ENCODE data around the gene FH.

GRCh38 chr1:241485145-241485544 lies 34.4 kb downstream of the FH start:
- TF ChIP-seq CTCF (IDR thresholded peaks at IDR 0.05): no peak
- TF ChIP-seq POLR2A (IDR thresholded peaks at IDR 0.05): no peak

All from lower leg skin (tissue), 3 donors.